GM18498 (cell line): ENCODE data around the gene FBLIM1.

Experiments
- ATAC-seq: cut with Tn5 transposase; IDR thresholded peaks from one replicate; pipeline ENCODE4 v1.9.1; 2021; ENCODE audit warnings: mild to moderate bottlenecking, moderate library complexity; ENCODE audit not compliant: unreplicated experiment

FBLIM1 gene

GRCh38 chr1:15764890-15765289 is 6.3 kb downstream of the FBLIM1 start:
- ATAC-seq = no peak

- ATAC-seq = no peak
Observed at GRCh38 chr1:15765495-15766194, 7.0 kb downstream of the FBLIM1 start.

- ATAC-seq = no peak
Observed at GRCh38 chr1:15767941-15768340, 9.3 kb downstream of the FBLIM1 start.

GRCh38 chr1:15768388-15768787 is 9.8 kb downstream of the FBLIM1 start:
- ATAC-seq = no peak

- ATAC-seq = no peak
Observed at GRCh38 chr1:15770313-15770962, 11.8 kb downstream of the FBLIM1 start.

- ATAC-seq = no peak
Observed at GRCh38 chr1:15771836-15772515, 13.4 kb downstream of the FBLIM1 start.

- ATAC-seq = no peak
Observed at GRCh38 chr1:15775706-15776105, 17.1 kb downstream of the FBLIM1 start.

GRCh38 chr1:15777909-15778707 is 19.5 kb downstream of the FBLIM1 start:
- no peak for ATAC-seq

- ATAC-seq = no peak
Observed at GRCh38 chr1:15785683-15786082, 27.1 kb downstream of the FBLIM1 start.

GRCh38 chr1:15786581-15786980 is 28.0 kb downstream of the FBLIM1 start:
- ATAC-seq = no peak

- ATAC-seq = no peak
Observed at GRCh38 chr1:15788624-15789301, 30.2 kb downstream of the FBLIM1 start.

- ATAC-seq = no peak
Observed at GRCh38 chr1:15796086-15796462, 37.5 kb downstream of the FBLIM1 start.

GRCh38 chr1:15797614-15798390 is 39.2 kb downstream of the FBLIM1 start:
- no peak for ATAC-seq

- no peak for ATAC-seq
Observed at GRCh38 chr1:15799004-15799867, 40.6 kb downstream of the FBLIM1 start.

GRCh38 chr1:15799928-15800835 is 41.6 kb downstream of the FBLIM1 start:
- no peak for ATAC-seq

GRCh38 chr1:15802234-15802965 is 43.8 kb downstream of the FBLIM1 start:
- ATAC-seq = no peak

- ATAC-seq = no peak
Observed at GRCh38 chr1:15803380-15803779, 44.8 kb downstream of the FBLIM1 start.
